B cell (primary cell): ENCODE results near the gene ARSI. TPM values are rescaled to one million over a fixed set of nuclear protein-coding genes. Genes with fewer than 3 reads are reported as not detected.

ENCODE experiments used
- ATAC-seq: fragments of 200-7000 bp; cut with Tn5 transposase; one replicate; pipeline ENCODE4 v1.10.0; 2021; ENCODE audit warnings: low read depth, mild to moderate bottlenecking, moderate number of reproducible peaks, moderate library complexity
- CTCF ChIA-PET: fragments of 350-600 bp; sonication (Branson Sonifier 250); formaldehyde crosslinking; loops from one replicate; lab custom pipeline; 2021; ENCODE audit warnings: antibody characterized with exemption, inconsistent platforms; lab: Charles Lee
- POLR2A ChIA-PET: fragments of 350-600 bp; sonication (Branson Sonifier 250); formaldehyde crosslinking; loops from one replicate; lab custom pipeline; 2021; ENCODE audit warnings: antibody characterized with exemption; lab: Charles Lee
- DNase-seq: peaks from one replicate; pipeline ENCODE4 v3.0.0; 2013
- H2AFZ ChIP-seq: 2 replicates; pipeline ENCODE4 v1.6.1; 2012; ENCODE audit warnings: mild to moderate bottlenecking, low read depth, low read length; ENCODE audit not compliant: insufficient read depth, poor library complexity, severe bottlenecking
- H3K27ac ChIP-seq, 2 donors: 1 replicate in 1 of 2; 2 replicates in 1 of 2; pipeline ENCODE4 v1.5.1; 2012 to 2013; ENCODE audit warnings: low read length in 2 of 2, mild to moderate bottlenecking in 2 of 2, moderate library complexity in 1 of 2
- H3K27me3 ChIP-seq, 4 experiments: fragments of 200-600 bp in 1 of 4; sonication (generic) in 1 of 4; replicated peaks in 1 of 4; 1 replicate in 2 of 4; 2 replicates in 2 of 4; pipeline versions ENCODE4 v1.6.1 to v1.7.0; 2013 to 2016; ENCODE audit warnings: low read length in 3 of 4, mild to moderate bottlenecking in 2 of 4, mixed read lengths in 1 of 4, moderate library complexity in 1 of 4; ENCODE audit not compliant: insufficient read depth in 4 of 4, control insufficient read depth in 3 of 4; ENCODE audit errors: control extremely low read depth in 1 of 4
- H3K36me3 ChIP-seq, 2 experiments: replicated peaks in 1 of 2; 1 replicate in 1 of 2; 2 replicates in 1 of 2; pipeline versions ENCODE4 v1.6.1 to v1.7.1; 2013; ENCODE audit warnings: low read length in 1 of 2; ENCODE audit not compliant: insufficient read depth in 2 of 2, control insufficient read depth in 1 of 2; ENCODE audit errors: control extremely low read depth in 1 of 2, extremely low read depth in 1 of 2
- H3K4me1 ChIP-seq, 2 donors: fragments of 200-600 bp in 1 of 2; sonication (generic) in 1 of 2; 1 replicate in 1 of 2; 2 replicates in 1 of 2; pipeline versions ENCODE4 v1.5.1 to v1.6.1; 2013 to 2017; ENCODE audit warnings: low read length in 2 of 2; ENCODE audit not compliant: control insufficient read depth in 2 of 2, insufficient read depth in 2 of 2
- H3K4me2 ChIP-seq: replicated peaks from 2 replicates; pipeline ENCODE3; 2012; ENCODE audit warnings: mild to moderate bottlenecking, low read depth, low read length; ENCODE audit not compliant: poor library complexity, severe bottlenecking
- H3K4me3 ChIP-seq, 5 experiments: fragments of 200-600 bp in 1 of 5; sonication (generic) in 1 of 5; 1 replicate in 3 of 5; 2 replicates in 2 of 5; pipeline versions ENCODE4 v1.5.1 to v1.7.0; 2011 to 2016; ENCODE audit warnings: low read length in 4 of 5, mild to moderate bottlenecking in 4 of 5, low read depth in 2 of 5, control low read depth in 1 of 5, moderate library complexity in 1 of 5; ENCODE audit not compliant: insufficient read depth in 1 of 5; ENCODE audit errors: control extremely low read depth in 1 of 5, extremely low read depth in 1 of 5
- H3K79me2 ChIP-seq: fragments of 200-600 bp; sonication (generic); one replicate; pipeline ENCODE4 v1.6.0; 2016; ENCODE audit warnings: low read length; ENCODE audit not compliant: control insufficient read depth, insufficient read depth
- H3K9ac ChIP-seq: fragments of 200-600 bp; sonication (generic); 2 replicates; pipeline ENCODE4 v1.6.1; 2017; ENCODE audit warnings: mild to moderate bottlenecking, low read length, moderate library complexity
- H3K9me3 ChIP-seq, 3 donors: one replicate each; pipeline versions ENCODE4 v1.6.1 to v1.7.1; 2013; ENCODE audit warnings: low read length in 2 of 3; ENCODE audit not compliant: control insufficient read depth in 2 of 3, insufficient read depth in 1 of 3; ENCODE audit errors: control extremely low read depth in 1 of 3
- H4K20me1 ChIP-seq: 2 replicates; pipeline ENCODE4 v1.6.0; 2012; ENCODE audit warnings: mild to moderate bottlenecking, low read length; ENCODE audit not compliant: insufficient read depth, control insufficient read depth, poor library complexity, severe bottlenecking
- H3K27ac Mint-ChIP-seq: one replicate; pipeline ENCODE4 v1.8.0; 2021; ENCODE audit warnings: mixed read lengths
- H3K27me3 Mint-ChIP-seq: one replicate; pipeline ENCODE4 v1.8.0; 2021; ENCODE audit warnings: mixed read lengths
- H3K4me1 Mint-ChIP-seq: one replicate; pipeline ENCODE4 v1.8.0; 2021; ENCODE audit warnings: mixed read lengths
- H3K4me3 Mint-ChIP-seq: one replicate; pipeline ENCODE4 v1.8.0; 2021; ENCODE audit warnings: mixed read lengths
- H3K9me3 Mint-ChIP-seq: one replicate; pipeline ENCODE4 v1.8.0; 2022; ENCODE audit warnings: mixed read lengths; ENCODE audit not compliant: insufficient read depth
- EZH2 ChIP-seq: IDR thresholded peaks from 2 replicates; pipeline ENCODE4 v1.6.1; 2012; ENCODE audit warnings: borderline replicate concordance, low read depth, mild to moderate bottlenecking, moderate library complexity, low read length; ENCODE audit not compliant: insufficient read depth, poor library complexity, severe bottlenecking
- WGBS: methylation state at CpG from one replicate; pipeline ENCODE4 v1.1.5; 2013; ENCODE audit warnings: missing lambda C conversion rate; ENCODE audit not compliant: insufficient coverage; 5-methylcytosine and 5-hydroxymethylcytosine counted together
- intact Hi-C: fragments of 100-400 bp; cut with micrococcal nuclease; formaldehyde crosslinking; loops from one replicate; pipeline ENCODE4 v1.10.0; 2022
- polyA plus RNA-seq: library from polyadenylated mRNA; depleted of rRNA; stranded (reverse); fragments of >200 nt; gene quantifications from 2 replicates; pipeline ENCODE4 v1.2.3, GENCODE V29; 2012
- total RNA-seq, 2 donors: library from RNA; stranded (reverse); fragments of 120-200 nt in 1 of 2; gene quantifications; 1 replicate in 1 of 2; 2 replicates in 1 of 2; pipeline versions ENCODE4 v1.2.3 to v1.2.4, GENCODE V29; 2013 to 2022
- TF ChIP-seq, protein P1 (sequence below): fragments of 200-600 bp; IDR thresholded peaks from one replicate; pipeline ENCODE4 v1.8.0; 2022; ENCODE audit warnings: antibody characterized with exemption, mild to moderate bottlenecking

The ARSI gene
- total and polyA plus RNA-seq, 2 donors (not counting 1 experiment from before 2014, with no cell fraction given), result not detected

DNA sequence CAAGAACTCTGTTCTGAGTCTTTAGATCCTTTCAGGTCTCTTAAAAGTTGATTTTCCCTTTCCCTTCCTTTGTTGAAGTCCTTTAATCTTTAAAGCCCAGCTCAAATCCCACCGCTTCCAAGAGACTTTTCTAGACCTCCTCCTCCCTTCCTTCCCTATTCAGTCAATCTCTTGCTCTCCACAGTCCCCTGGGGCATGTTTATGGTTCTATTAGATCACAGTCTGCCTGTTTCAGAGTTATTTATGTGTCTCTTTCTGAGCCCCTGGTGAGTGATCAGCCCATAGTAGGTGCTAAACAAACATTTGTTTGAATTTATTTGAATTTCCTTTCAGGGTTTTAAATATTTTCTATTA lies 7.2 kb upstream of the ARSI start:
- Mint-ChIP-seq H3K27me3 (peaks cover 30% of the 10 kb centered on the region), H3K27ac (no peak overlapping the region), H3K9me3 (no peaks in the 10 kb centered on the region), H3K4me3 (no peak overlapping the region), H3K4me1 (no peaks in the 10 kb centered on the region)
- ChIA-PET CTCF (no interaction called here), POLR2A (no interaction called here)
- H4K20me1 ChIP-seq, result no peaks in the 10 kb centered on the region
- no peak overlapping the region for H3K27ac ChIP-seq
- no CpG with 5 or more reads among the region's 1 CpG for WGBS
- peaks cover 0 to 5% (median 0%) of the 10 kb centered on the region in 4 experiments for H3K27me3 ChIP-seq
- no peak overlapping the region for H3K4me2 ChIP-seq
- H3K4me3 ChIP-seq, result no peak overlapping the region
- H3K9ac ChIP-seq, result no peak overlapping the region
- no peaks in the 10 kb centered on the region for H3K4me1 ChIP-seq
- intact Hi-C loops, result no loop called here
- H3K79me2 ChIP-seq, result no peaks in the 10 kb centered on the region
- no peak for TF ChIP-seq EZH2
- TF ChIP-seq, protein P1, sequence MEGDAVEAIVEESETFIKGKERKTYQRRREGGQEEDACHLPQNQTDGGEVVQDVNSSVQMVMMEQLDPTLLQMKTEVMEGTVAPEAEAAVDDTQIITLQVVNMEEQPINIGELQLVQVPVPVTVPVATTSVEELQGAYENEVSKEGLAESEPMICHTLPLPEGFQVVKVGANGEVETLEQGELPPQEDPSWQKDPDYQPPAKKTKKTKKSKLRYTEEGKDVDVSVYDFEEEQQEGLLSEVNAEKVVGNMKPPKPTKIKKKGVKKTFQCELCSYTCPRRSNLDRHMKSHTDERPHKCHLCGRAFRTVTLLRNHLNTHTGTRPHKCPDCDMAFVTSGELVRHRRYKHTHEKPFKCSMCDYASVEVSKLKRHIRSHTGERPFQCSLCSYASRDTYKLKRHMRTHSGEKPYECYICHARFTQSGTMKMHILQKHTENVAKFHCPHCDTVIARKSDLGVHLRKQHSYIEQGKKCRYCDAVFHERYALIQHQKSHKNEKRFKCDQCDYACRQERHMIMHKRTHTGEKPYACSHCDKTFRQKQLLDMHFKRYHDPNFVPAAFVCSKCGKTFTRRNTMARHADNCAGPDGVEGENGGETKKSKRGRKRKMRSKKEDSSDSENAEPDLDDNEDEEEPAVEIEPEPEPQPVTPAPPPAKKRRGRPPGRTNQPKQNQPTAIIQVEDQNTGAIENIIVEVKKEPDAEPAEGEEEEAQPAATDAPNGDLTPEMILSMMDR, result no peak
- no peaks in the 10 kb centered on the region for H3K36me3 ChIP-seq
- DNase-seq (no peak), ATAC-seq (no peak)
- no peak overlapping the region for H2AFZ ChIP-seq
- no peaks in the 10 kb centered on the region for H3K9me3 ChIP-seq

GRCh38 chr5:150309101-150309885 lies 6.6 kb upstream of the ARSI start:
- Mint-ChIP-seq H3K27ac (no peak overlapping the region), H3K27me3 (peaks cover 26% of the 10 kb centered on the region), H3K4me1 (no peaks in the 10 kb centered on the region), H3K4me3 (no peak overlapping the region), H3K9me3 (no peaks in the 10 kb centered on the region)
- ChIA-PET CTCF (interaction anchor here (0.6 kb wide), 1 partner anchor 997 kb away, joined by 3 read pairs; no protein-coding TSS in a partner anchor), POLR2A (no interaction called here)
- H3K27ac ChIP-seq, result no peak overlapping the region
- H3K9ac ChIP-seq, result no peak overlapping the region
- no peaks in the 10 kb centered on the region for H3K9me3 ChIP-seq
- WGBS, result 84% methylated on average over 5 of the region's 7 CpGs
- H2AFZ ChIP-seq, result no peak overlapping the region
- TF ChIP-seq, protein P1, result no peak
- TF ChIP-seq EZH2, result no peak
- no peaks in the 10 kb centered on the region for H3K36me3 ChIP-seq
- no peaks in the 10 kb centered on the region for H3K79me2 ChIP-seq
- no peak overlapping the region for H3K4me3 ChIP-seq
- intact Hi-C loops, result no loop called here
- no peak overlapping the region for H3K4me2 ChIP-seq
- no peak for DNase-seq
- no peaks in the 10 kb centered on the region for H4K20me1 ChIP-seq
- no peaks in the 10 kb centered on the region for H3K4me1 ChIP-seq
- H3K27me3 ChIP-seq, result peaks cover 0 to 5% (median 0%) of the 10 kb centered on the region in 4 experiments
- no peak for ATAC-seq
